Measurements from ENCODE around the gene CCDC192.

The CCDC192 gene

DNA sequence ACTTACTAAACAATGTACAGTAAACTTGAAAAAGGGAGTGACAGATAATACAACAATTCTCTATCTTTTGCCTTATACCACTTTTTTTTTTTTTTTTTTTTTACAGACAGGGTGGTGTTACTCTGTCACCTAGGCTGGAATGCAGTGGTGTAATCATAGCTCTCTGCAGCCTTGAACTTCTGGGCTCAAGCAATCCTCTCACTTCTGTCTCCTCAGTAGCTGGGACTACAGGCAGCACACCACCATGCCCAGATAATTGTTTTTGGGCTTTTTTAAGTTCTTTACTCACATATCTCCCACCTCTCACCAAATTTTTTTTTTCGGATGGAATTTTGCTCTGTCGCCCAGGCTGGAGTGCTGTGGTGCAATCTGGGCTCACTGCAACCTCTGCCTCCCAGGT is 208.4 kb downstream of the CCDC192 start:
- H3F3A ChIP-seq (ENCODE audit: insufficient read depth), result no peaks in the 10 kb centered on the region
- no peak overlapping the region for H3K9ac ChIP-seq (ENCODE audit: low read length)
- H3K27me3 ChIP-seq (ENCODE audit: low read length), result no peaks in the 10 kb centered on the region
- no peaks in the 10 kb centered on the region for H3K9me3 ChIP-seq (ENCODE audit: insufficient read depth, low read length)
- H3K79me2 ChIP-seq (ENCODE audit: insufficient read depth, low read length), result no peaks in the 10 kb centered on the region
- no peak overlapping the region for H3K4me2 ChIP-seq (ENCODE audit: low read depth, low read length, poor library complexity, severe bottlenecking)
- no peak overlapping the region for H3K4me3 ChIP-seq (ENCODE audit: insufficient read depth, low read length, poor library complexity, severe bottlenecking)
- no peaks in the 10 kb centered on the region for H4K20me1 ChIP-seq (ENCODE audit: low read depth, low read length)
- no peak overlapping the region for H3K27ac ChIP-seq (ENCODE audit: low read depth, low read length)
- no peaks in the 10 kb centered on the region for H3K9me2 ChIP-seq (replicated peaks; ENCODE audit: insufficient read depth, low read length)
- no peaks in the 10 kb centered on the region for H3K36me3 ChIP-seq (ENCODE audit: low read length)
- TF ChIP-seq, protein P1, sequence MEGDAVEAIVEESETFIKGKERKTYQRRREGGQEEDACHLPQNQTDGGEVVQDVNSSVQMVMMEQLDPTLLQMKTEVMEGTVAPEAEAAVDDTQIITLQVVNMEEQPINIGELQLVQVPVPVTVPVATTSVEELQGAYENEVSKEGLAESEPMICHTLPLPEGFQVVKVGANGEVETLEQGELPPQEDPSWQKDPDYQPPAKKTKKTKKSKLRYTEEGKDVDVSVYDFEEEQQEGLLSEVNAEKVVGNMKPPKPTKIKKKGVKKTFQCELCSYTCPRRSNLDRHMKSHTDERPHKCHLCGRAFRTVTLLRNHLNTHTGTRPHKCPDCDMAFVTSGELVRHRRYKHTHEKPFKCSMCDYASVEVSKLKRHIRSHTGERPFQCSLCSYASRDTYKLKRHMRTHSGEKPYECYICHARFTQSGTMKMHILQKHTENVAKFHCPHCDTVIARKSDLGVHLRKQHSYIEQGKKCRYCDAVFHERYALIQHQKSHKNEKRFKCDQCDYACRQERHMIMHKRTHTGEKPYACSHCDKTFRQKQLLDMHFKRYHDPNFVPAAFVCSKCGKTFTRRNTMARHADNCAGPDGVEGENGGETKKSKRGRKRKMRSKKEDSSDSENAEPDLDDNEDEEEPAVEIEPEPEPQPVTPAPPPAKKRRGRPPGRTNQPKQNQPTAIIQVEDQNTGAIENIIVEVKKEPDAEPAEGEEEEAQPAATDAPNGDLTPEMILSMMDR (IDR thresholded peaks at IDR 0.05; ENCODE audit: insufficient read depth, low read length, poor library complexity, severe bottlenecking), result no peak
- TF ChIP-seq EZH2phosphoT487 (conservative IDR thresholded peaks at IDR 0.05; ENCODE audit: low read length), result no peak
- H2AFZ ChIP-seq (ENCODE audit: low read depth, low read length, severe bottlenecking), result no peak overlapping the region

DNA sequence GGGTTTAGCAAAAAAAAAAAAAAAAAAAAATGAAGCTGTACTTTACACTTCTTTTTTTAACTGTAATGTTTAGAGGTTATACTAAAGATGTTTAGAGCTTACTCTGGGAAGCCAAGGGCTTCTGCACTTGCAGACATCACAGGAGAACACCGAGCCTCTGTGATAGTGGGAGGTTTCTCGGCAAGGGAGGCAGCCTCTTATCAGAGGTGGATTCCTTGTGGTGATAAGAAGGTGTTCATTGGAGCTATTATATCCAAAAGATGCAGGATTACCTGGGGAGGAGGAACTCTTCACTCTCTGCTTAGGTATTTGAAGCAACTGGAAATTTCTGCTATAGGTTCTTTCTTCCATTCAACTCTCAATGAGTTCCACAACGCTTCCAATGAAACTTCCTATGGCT is 209.2 kb downstream of the CCDC192 start:
- H3K36me3 ChIP-seq (ENCODE audit: low read length), result no peaks in the 10 kb centered on the region
- H3K79me2 ChIP-seq (ENCODE audit: insufficient read depth, low read length), result no peaks in the 10 kb centered on the region
- no peak overlapping the region for H3K4me3 ChIP-seq (ENCODE audit: insufficient read depth, low read length, poor library complexity, severe bottlenecking)
- TF ChIP-seq, protein P1 (IDR thresholded peaks at IDR 0.05; ENCODE audit: insufficient read depth, low read length, poor library complexity, severe bottlenecking), result no peak
- no peak for TF ChIP-seq EZH2phosphoT487 (conservative IDR thresholded peaks at IDR 0.05; ENCODE audit: low read length)
- H3K9me3 ChIP-seq (ENCODE audit: insufficient read depth, low read length), result no peaks in the 10 kb centered on the region
- H2AFZ ChIP-seq (ENCODE audit: low read depth, low read length, severe bottlenecking), result no peak overlapping the region
- H3F3A ChIP-seq (ENCODE audit: insufficient read depth), result no peaks in the 10 kb centered on the region
- no peaks in the 10 kb centered on the region for H4K20me1 ChIP-seq (ENCODE audit: low read depth, low read length)
- H3K27me3 ChIP-seq (ENCODE audit: low read length), result no peaks in the 10 kb centered on the region
- H3K9ac ChIP-seq (ENCODE audit: low read length), result no peak overlapping the region
- no peak overlapping the region for H3K27ac ChIP-seq (ENCODE audit: low read depth, low read length)
- H3K9me2 ChIP-seq (replicated peaks; ENCODE audit: insufficient read depth, low read length), result no peaks in the 10 kb centered on the region
- H3K4me2 ChIP-seq (ENCODE audit: low read depth, low read length, poor library complexity, severe bottlenecking), result no peak overlapping the region

DNA sequence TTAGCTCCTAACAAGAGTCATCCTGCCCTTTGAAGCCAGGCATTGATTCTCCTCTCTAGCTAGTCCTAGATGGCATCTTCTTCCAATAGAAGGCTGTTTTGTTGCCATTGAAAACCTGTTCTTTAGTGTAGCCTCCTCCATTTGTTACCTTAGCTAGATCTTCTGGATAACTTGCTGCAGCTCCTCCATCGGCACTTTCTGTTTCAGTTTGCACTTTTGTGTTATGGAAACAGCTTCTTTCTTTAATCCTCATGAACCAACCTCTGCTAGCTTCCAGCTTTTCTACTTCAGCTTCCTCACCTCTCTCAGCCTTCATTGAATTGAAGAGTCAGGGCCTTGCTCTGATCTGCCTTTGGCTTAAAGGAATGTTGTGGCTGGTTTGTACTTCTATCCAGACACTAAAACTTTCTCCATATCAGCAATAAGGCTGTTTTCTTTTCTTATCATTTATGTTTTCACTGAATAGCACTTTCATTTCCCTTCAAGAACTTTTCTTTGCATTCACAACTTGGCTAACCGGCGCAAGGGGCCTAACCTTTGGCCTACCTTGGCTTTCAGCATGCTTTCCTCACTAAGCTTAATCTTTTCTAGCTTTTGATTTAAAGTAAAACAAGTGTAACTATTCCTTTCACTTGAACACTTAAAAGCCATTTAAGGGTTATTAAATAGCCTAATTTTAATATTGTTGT is 213.8 kb downstream of the CCDC192 start:
- no peaks in the 10 kb centered on the region for H4K20me1 ChIP-seq (ENCODE audit: low read depth, low read length)
- H3K9me2 ChIP-seq (replicated peaks; ENCODE audit: insufficient read depth, low read length), result no peaks in the 10 kb centered on the region
- no peak overlapping the region for H3K4me2 ChIP-seq (ENCODE audit: low read depth, low read length, poor library complexity, severe bottlenecking)
- H3K9me3 ChIP-seq (ENCODE audit: insufficient read depth, low read length), result no peaks in the 10 kb centered on the region
- H3K9ac ChIP-seq (ENCODE audit: low read length), result no peak overlapping the region
- TF ChIP-seq, protein P1 (IDR thresholded peaks at IDR 0.05; ENCODE audit: insufficient read depth, low read length, poor library complexity, severe bottlenecking), result no peak
- no peak for TF ChIP-seq EZH2phosphoT487 (conservative IDR thresholded peaks at IDR 0.05; ENCODE audit: low read length)
- H3F3A ChIP-seq (ENCODE audit: insufficient read depth), result no peaks in the 10 kb centered on the region
- no peak overlapping the region for H3K4me3 ChIP-seq (ENCODE audit: insufficient read depth, low read length, poor library complexity, severe bottlenecking)
- no peak overlapping the region for H2AFZ ChIP-seq (ENCODE audit: low read depth, low read length, severe bottlenecking)
- H3K27ac ChIP-seq (ENCODE audit: low read depth, low read length), result no peak overlapping the region
- H3K27me3 ChIP-seq (ENCODE audit: low read length), result no peaks in the 10 kb centered on the region
- no peaks in the 10 kb centered on the region for H3K36me3 ChIP-seq (ENCODE audit: low read length)
- H3K79me2 ChIP-seq (ENCODE audit: insufficient read depth, low read length), result no peaks in the 10 kb centered on the region

Measured in SU-DHL-6 (cell line).